LNCAP (cell line): Measurements from ENCODE around the gene SPOP.

Experiments
- CTCF ChIP-seq: fragments of 450-650 bp; IDR thresholded peaks from 2 replicates; pipeline ENCODE4 v1.5.1; 2017; ENCODE audit warnings: mild to moderate bottlenecking

The SPOP gene

GRCh38 chr17:49552070-49552751, 125.7 kb downstream of the SPOP start:
- no peak for TF ChIP-seq CTCF

- TF ChIP-seq CTCF = no peak
Observed at GRCh38 chr17:49551221-49552069, 126.5 kb downstream of the SPOP start.

- no peak for TF ChIP-seq CTCF
Observed at GRCh38 chr17:49549691-49550678, 127.9 kb downstream of the SPOP start.

GRCh38 chr17:49549311-49549605, 128.6 kb downstream of the SPOP start:
- no peak for TF ChIP-seq CTCF
